Measurements from ENCODE around the gene CELF5.

CELF5 gene

DNA sequence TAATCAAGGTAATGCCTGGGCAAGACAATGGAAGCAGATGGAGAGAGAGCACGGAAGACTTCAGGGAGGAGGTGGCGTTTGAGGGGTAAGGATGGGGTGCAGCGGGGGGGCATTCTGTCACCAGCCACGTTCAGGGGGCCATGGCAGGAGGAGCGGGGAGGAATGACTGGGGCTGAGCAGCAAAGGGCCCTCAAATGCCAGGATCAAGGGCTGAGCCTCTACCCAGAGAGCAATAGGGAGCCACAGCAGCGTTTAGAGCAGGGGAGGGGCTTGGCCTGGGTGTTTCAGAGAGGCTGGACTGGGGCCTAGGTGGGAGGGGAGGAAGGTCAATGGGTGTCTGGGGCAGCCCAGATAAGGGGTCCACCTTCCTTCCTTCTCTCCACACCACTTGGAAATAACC is 44.3 kb downstream of the CELF5 start:
- Histone ChIP-seq H2AFZ (no peak overlapping the region), H3K4me1 (no peaks in the 10 kb centered on the region), H3K4me3 (ENCODE audit: low read depth, low read length) (no peak overlapping the region), H3K27ac (no peak overlapping the region), H3K36me3 (ENCODE audit: control insufficient read depth, insufficient read depth, low read length) (no peaks in the 10 kb centered on the region), H3K9ac (no peak overlapping the region), H3K79me2 (no peaks in the 10 kb centered on the region), H3K9me3 (ENCODE audit: control insufficient read depth, low read length) (no peaks in the 10 kb centered on the region), H3K4me2 (ENCODE audit: low read length) (no peak overlapping the region), H3K27me3 (ENCODE audit: control insufficient read depth, insufficient read depth, low read length) (peaks cover 2% of the 10 kb centered on the region)
- TF ChIP-seq, protein P1, sequence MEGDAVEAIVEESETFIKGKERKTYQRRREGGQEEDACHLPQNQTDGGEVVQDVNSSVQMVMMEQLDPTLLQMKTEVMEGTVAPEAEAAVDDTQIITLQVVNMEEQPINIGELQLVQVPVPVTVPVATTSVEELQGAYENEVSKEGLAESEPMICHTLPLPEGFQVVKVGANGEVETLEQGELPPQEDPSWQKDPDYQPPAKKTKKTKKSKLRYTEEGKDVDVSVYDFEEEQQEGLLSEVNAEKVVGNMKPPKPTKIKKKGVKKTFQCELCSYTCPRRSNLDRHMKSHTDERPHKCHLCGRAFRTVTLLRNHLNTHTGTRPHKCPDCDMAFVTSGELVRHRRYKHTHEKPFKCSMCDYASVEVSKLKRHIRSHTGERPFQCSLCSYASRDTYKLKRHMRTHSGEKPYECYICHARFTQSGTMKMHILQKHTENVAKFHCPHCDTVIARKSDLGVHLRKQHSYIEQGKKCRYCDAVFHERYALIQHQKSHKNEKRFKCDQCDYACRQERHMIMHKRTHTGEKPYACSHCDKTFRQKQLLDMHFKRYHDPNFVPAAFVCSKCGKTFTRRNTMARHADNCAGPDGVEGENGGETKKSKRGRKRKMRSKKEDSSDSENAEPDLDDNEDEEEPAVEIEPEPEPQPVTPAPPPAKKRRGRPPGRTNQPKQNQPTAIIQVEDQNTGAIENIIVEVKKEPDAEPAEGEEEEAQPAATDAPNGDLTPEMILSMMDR (IDR thresholded peaks at IDR 0.05), result no peak

DNA sequence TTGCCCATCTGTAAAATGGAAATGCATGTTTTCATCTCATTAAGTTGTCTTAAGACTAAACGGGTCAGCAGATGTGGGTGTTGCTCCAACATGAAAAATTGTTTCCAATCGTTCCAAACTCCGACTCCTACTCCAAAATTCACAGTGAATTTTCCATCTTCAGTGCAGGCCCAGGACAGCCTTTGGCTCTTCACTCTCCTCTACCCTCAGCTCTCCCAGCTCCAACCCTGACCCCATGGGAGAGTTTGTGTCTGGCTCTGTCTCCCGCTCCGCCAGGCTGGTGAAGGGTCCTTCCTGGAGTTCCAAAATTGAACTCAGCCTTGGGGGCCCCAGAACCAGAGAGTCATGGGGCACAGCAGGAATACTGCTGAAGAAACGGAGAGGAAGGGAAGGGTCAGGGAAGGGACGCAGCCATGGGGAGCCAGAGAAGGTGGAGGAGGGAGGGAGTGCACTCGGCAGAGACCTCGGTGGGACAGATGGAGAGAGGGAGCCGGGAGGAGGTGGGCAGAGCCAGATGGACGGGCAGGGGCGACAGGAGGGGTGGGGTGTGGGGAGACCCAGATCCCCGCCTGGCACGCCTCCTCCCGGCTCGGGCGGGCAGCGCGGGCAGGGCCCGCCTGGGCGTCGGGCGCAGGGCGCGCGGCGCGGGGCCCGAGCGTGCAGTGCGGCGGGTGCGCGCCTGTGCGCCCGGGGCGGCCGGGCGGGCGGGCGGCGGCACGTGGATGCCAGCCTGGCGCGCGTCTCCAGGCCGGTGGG is 45.6 kb downstream of the CELF5 start:
- Histone ChIP-seq H3K36me3 (ENCODE audit: control insufficient read depth, insufficient read depth, low read length) (no peaks in the 10 kb centered on the region), H3K4me2 (ENCODE audit: low read length) (no peak overlapping the region), H3K79me2 (no peaks in the 10 kb centered on the region), H3K27me3 (ENCODE audit: control insufficient read depth, insufficient read depth, low read length) (peaks cover 2% of the 10 kb centered on the region), H2AFZ (no peak overlapping the region), H3K9me3 (ENCODE audit: control insufficient read depth, low read length) (no peaks in the 10 kb centered on the region), H3K9ac (no peak overlapping the region), H3K27ac (no peak overlapping the region), H3K4me1 (peaks cover under 1% of the 10 kb centered on the region), H3K4me3 (ENCODE audit: low read depth, low read length) (no peak overlapping the region)
- TF ChIP-seq, protein P1 (IDR thresholded peaks at IDR 0.05), result no peak

DNA sequence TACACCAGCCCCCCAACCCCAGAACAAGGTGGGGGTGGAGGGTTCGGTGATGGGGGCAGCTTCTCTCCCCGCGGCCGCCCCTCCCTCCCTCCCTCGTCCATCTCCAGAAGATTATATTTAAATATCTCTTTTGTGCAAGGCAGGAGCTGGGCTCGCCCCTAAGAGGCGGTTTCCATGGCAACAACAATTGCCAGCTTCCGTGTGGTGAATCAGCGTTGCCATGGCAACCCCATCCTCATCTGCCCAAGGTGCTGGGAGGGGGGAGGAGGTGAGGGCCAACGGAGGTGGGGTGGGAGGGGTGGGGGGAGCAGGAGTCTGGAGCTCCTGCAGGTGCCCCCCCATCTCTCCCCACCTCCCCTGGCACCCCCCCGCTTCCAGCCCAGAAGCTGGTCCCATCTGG is 46.4 kb downstream of the CELF5 start:
- Histone ChIP-seq H3K27ac (no peak overlapping the region), H3K79me2 (no peaks in the 10 kb centered on the region), H2AFZ (no peak overlapping the region), H3K36me3 (ENCODE audit: control insufficient read depth, insufficient read depth, low read length) (no peaks in the 10 kb centered on the region), H3K27me3 (ENCODE audit: control insufficient read depth, insufficient read depth, low read length) (peaks cover 2% of the 10 kb centered on the region), H3K9me3 (ENCODE audit: control insufficient read depth, low read length) (no peaks in the 10 kb centered on the region), H3K9ac (no peak overlapping the region), H3K4me1 (peaks cover 2% of the 10 kb centered on the region), H3K4me3 (ENCODE audit: low read depth, low read length) (no peak overlapping the region), H3K4me2 (ENCODE audit: low read length) (no peak overlapping the region)
- TF ChIP-seq, protein P1 (IDR thresholded peaks at IDR 0.05), result no peak

DNA sequence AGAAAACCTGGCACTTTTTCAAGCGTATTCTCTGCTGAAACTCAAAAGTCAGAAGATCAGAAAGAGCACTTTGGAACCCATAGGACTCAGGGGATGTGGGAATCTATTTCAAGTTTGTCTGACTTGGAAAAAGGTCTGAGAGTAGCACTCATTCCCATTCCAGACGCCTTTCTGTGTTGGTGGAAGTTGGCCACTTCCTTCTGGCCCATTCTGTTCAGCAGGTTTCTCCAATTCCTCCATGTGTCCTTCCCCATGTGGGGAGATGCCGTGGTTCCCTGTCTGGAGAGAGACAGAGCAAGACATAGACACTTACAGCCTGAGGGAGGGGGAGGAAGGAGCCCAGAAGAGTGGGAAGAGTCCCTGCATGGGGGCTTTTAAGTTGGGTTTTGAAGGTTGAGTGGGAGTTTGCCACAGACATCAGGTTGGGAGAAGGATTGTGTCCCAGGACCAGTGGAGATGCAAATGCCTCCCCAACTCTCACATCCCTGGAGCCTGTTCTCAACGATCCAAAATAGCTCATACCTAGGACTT is 48.0 kb downstream of the CELF5 start:
- Histone ChIP-seq H3K36me3 (ENCODE audit: control insufficient read depth, insufficient read depth, low read length) (no peaks in the 10 kb centered on the region), H2AFZ (no peak overlapping the region), H3K9me3 (ENCODE audit: control insufficient read depth, low read length) (no peaks in the 10 kb centered on the region), H3K9ac (no peak overlapping the region), H3K4me1 (peaks cover 2% of the 10 kb centered on the region), H3K27me3 (ENCODE audit: control insufficient read depth, insufficient read depth, low read length) (peaks cover 2% of the 10 kb centered on the region), H3K27ac (no peak overlapping the region), H3K4me2 (ENCODE audit: low read length) (no peak overlapping the region), H3K4me3 (ENCODE audit: low read depth, low read length) (no peak overlapping the region), H3K79me2 (no peaks in the 10 kb centered on the region)
- TF ChIP-seq, protein P1 (IDR thresholded peaks at IDR 0.05), result no peak

DNA sequence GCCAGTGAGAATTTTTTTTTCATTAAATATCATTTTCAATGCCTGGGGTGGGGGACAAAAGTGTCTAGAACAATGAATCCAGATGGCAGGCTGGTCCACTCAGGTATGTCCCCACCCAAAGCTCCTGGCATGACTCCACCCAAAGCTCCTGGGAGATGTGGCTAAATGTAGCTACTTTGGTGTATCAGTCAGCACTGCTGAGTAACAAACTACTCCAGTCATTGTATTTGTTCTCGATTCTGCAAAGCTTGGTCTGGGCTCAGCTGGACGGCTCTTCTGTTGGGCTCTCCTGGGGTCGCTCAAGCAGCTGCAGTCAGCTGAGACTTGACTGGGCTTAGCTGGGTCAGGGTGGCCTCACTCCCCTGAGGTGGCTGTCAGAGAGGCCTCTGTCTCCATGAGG is 48.5 kb downstream of the CELF5 start:
- no peaks in the 10 kb centered on the region for H3K79me2 ChIP-seq
- H3K9ac ChIP-seq, result no peak overlapping the region
- no peaks in the 10 kb centered on the region for H3K36me3 ChIP-seq (ENCODE audit: control insufficient read depth, insufficient read depth, low read length)
- no peak overlapping the region for H2AFZ ChIP-seq
- H3K4me3 ChIP-seq (ENCODE audit: low read depth, low read length), result no peak overlapping the region
- H3K27me3 ChIP-seq (ENCODE audit: control insufficient read depth, insufficient read depth, low read length), result peaks cover 2% of the 10 kb centered on the region
- no peak overlapping the region for H3K27ac ChIP-seq
- TF ChIP-seq, protein P1 (IDR thresholded peaks at IDR 0.05), result no peak
- no peak overlapping the region for H3K4me2 ChIP-seq (ENCODE audit: low read length)
- no peaks in the 10 kb centered on the region for H3K9me3 ChIP-seq (ENCODE audit: control insufficient read depth, low read length)
- peaks cover 2% of the 10 kb centered on the region for H3K4me1 ChIP-seq
